AG09309 (cell line): ENCODE measurements around the gene FLAD1.
"Not testable (repeated sequence)": the region's sequence is repeated elsewhere in the genome, so short reads cannot be mapped to it uniquely, and the experiment has no call there.

Experiments
- DNase-seq: peaks from one replicate; pipeline ENCODE4 v3.0.0-alpha.2; 2010; ENCODE audit warnings: low read depth
- H3K4me3 ChIP-seq: 2 replicates; pipeline ENCODE4 v1.5.1; 2011; ENCODE audit warnings: mild to moderate bottlenecking, low read depth, low read length, moderate library complexity; ENCODE audit not compliant: control insufficient read depth
- CTCF ChIP-seq: IDR thresholded peaks from 2 replicates; pipeline ENCODE4 v1.5.1; 2011; ENCODE audit warnings: mild to moderate bottlenecking, low read depth, low read length, inconsistent platforms; ENCODE audit not compliant: insufficient read depth, control insufficient read depth; ENCODE audit errors: missing control alignments

The FLAD1 gene

GRCh38 chr1:154974102-154974807 is 8.9 kb upstream of the FLAD1 start, which contains the start of gene CKS1B:
Gene CKS1B, plus strand, starts transcription at chr1:154974681. Its CDS starts 65 bp downstream, at chr1:154974746.
- TF ChIP-seq CTCF: no peak
- H3K4me3 ChIP-seq: peak within 1 kb of the TSS; percentile 71
- peak; percentile 100 for DNase-seq

GRCh38 chr1:154974808-154975408 is 8.2 kb upstream of the FLAD1 start:
- TF ChIP-seq CTCF: no peak
- peak overlapping the region; percentile 71 for H3K4me3 ChIP-seq
- no peak for DNase-seq

GRCh38 chr1:154975409-154976059 is 7.6 kb upstream of the FLAD1 start:
- peak overlapping the region; percentile 71 for H3K4me3 ChIP-seq
- no peak for TF ChIP-seq CTCF
- no peak for DNase-seq

- DNase-seq, H3K4me3 ChIP-seq: not testable (repeated sequence)
Observed at GRCh38 chr1:154977762-154978161, 5.4 kb upstream of the FLAD1 start.

- TF ChIP-seq CTCF: no peak
- no peak for DNase-seq
- no peak overlapping the region for H3K4me3 ChIP-seq
Observed at GRCh38 chr1:154978360-154978759, 4.8 kb upstream of the FLAD1 start.

GRCh38 chr1:154982341-154982740 is 803 bp upstream of the FLAD1 start:
- H3K4me3 ChIP-seq: no peak overlapping the region
- DNase-seq: no peak
- TF ChIP-seq CTCF: no peak
